K562 (cell line): ENCODE measurements around the gene KAZN. TPM values are rescaled to one million over a fixed set of nuclear protein-coding genes. Genes with fewer than 3 reads are reported as not detected.

Experiments
- ATAC-seq: fragments of 200-7000 bp; cut with Tn5 transposase; 3 replicates; pipeline ENCODE4 v1.9.1; 2020; ENCODE audit warnings: moderate library complexity
- BruUV-seq: library from RNA; stranded (reverse); fragments of 400-500 nt; replicated peaks from 2 replicates; lab custom pipeline; 2021; lab: Mats Ljungman, UMichigan
- CTCF ChIA-PET: fragments of 300-600 bp; formaldehyde crosslinking; extraction: SDS; loops from one replicate; lab custom pipeline; 2021; ENCODE audit warnings: low intra/inter-chr PET ratio; lab: Yijun Ruan, JAX
- POLR2A ChIA-PET: fragments of 300-600, 350-650 bp; sonication (Branson Sonifier 250); formaldehyde crosslinking; extraction: SDS; loops from one replicate; lab custom pipeline; 2021; ENCODE audit warnings: antibody characterized with exemption, inconsistent platforms; lab: Yijun Ruan, JAX
- DNase-seq, 4 experiments: peaks; one replicate each; pipeline versions ENCODE4 v3.0.0 to v3.0.0-alpha.2; 2011 to 2018; ENCODE audit warnings: low spot score in 3 of 4, mixed read lengths in 3 of 4; ENCODE audit errors: extremely low read depth in 1 of 4
- FAIRE-seq: peaks from 2 replicates; lab custom pipeline; 2011; peaks lifted over from hg19 to GRCh38; lab: Jason Lieb, UNC
- H2AFZ ChIP-seq: 2 replicates; pipeline ENCODE4 v1.6.0; 2011; ENCODE audit warnings: low read depth, low read length, control low read depth, inconsistent platforms
- H3K27ac ChIP-seq: fragments of 200-600 bp; 3 replicates; pipeline ENCODE4 v1.8.0; 2011; ENCODE audit warnings: low read depth, mild to moderate bottlenecking, control low read depth, inconsistent platforms, low read length, moderate library complexity, mixed read lengths; ENCODE audit errors: extremely low read depth
- H3K27me3 ChIP-seq, 2 experiments: fragments of 300-600 bp in 1 of 2; 2 replicates in 1 of 2; 3 replicates in 1 of 2; pipeline versions ENCODE4 v1.6.0 to v1.8.0; 2011; ENCODE audit warnings: inconsistent platforms in 2 of 2, low read length in 2 of 2, mild to moderate bottlenecking in 1 of 2, mixed read lengths in 1 of 2, moderate library complexity in 1 of 2; ENCODE audit not compliant: control insufficient read depth in 2 of 2, insufficient read depth in 2 of 2
- H3K36me3 ChIP-seq: fragments of 300-600 bp; 3 replicates; pipeline ENCODE4 v1.8.0; 2011; ENCODE audit warnings: mild to moderate bottlenecking, low read length, inconsistent platforms; ENCODE audit not compliant: control insufficient read depth, insufficient read depth
- H3K4me1 ChIP-seq, 2 experiments: fragments of 200-600 bp in 1 of 2; replicated peaks in 1 of 2; 2 replicates in 1 of 2; 3 replicates in 1 of 2; pipeline versions ENCODE4 v1.5.1 to v1.8.0; 2011; ENCODE audit warnings: inconsistent platforms in 2 of 2, low read length in 2 of 2, mild to moderate bottlenecking in 1 of 2, mixed read lengths in 1 of 2, moderate library complexity in 1 of 2; ENCODE audit not compliant: control insufficient read depth in 2 of 2, insufficient read depth in 2 of 2
- H3K4me2 ChIP-seq: 2 replicates; pipeline ENCODE4 v1.6.1; 2011; ENCODE audit warnings: low read length, control low read depth, inconsistent platforms, mixed read lengths; ENCODE audit not compliant: insufficient read depth
- H3K4me3 ChIP-seq: fragments of 200-600 bp; sonication (generic), shearing (Covaris generic); 2 replicates; pipeline ENCODE4 v1.5.1; 2016; ENCODE audit warnings: control low read depth, inconsistent platforms
- H3K79me2 ChIP-seq: fragments of 200-600 bp; 3 replicates; pipeline ENCODE4 v1.8.0; 2011; ENCODE audit warnings: low read length, inconsistent platforms; ENCODE audit not compliant: control insufficient read depth, insufficient read depth
- H3K9ac ChIP-seq, 2 experiments: 2 replicates each; pipeline versions ENCODE4 v1.6.0 to v1.6.1; 2011; ENCODE audit warnings: low read depth in 2 of 2, low read length in 2 of 2, control low read depth in 1 of 2, inconsistent platforms in 1 of 2, mild to moderate bottlenecking in 1 of 2, mixed read lengths in 1 of 2; ENCODE audit not compliant: insufficient read depth in 1 of 2
- H3K9me1 ChIP-seq: one replicate; pipeline ENCODE4 v1.6.0; 2011; ENCODE audit warnings: inconsistent platforms, mild to moderate bottlenecking, low read length, moderate library complexity; ENCODE audit not compliant: control insufficient read depth, insufficient read depth
- H3K9me3 ChIP-seq: replicated peaks from 2 replicates; pipeline ENCODE4 v1.5.1; 2011; ENCODE audit warnings: low read depth, low read length, inconsistent platforms; ENCODE audit not compliant: control insufficient read depth, insufficient read depth
- H4K20me1 ChIP-seq: replicated peaks from 2 replicates; pipeline ENCODE4 v1.6.1; 2011; ENCODE audit warnings: low read length, inconsistent platforms, mixed read lengths; ENCODE audit not compliant: control insufficient read depth, insufficient read depth
- ATF3 ChIP-seq, 2 experiments: fragments of 450-650 bp in 1 of 2; sonication (generic) in 1 of 2; formaldehyde crosslinking in 1 of 2; IDR thresholded peaks in 1 of 2; conservative IDR thresholded peaks in 1 of 2; 2 replicates each; pipeline versions ENCODE4 v1.6.1 to v1.8.1; 2016 to 2023; ENCODE audit warnings: mild to moderate bottlenecking in 2 of 2, moderate library complexity in 2 of 2, inconsistent platforms in 1 of 2, missing genetic modification reagents in 1 of 2
- HNRNPH1 ChIP-seq: fragments of 200-400 bp; formaldehyde crosslinking; optimal IDR thresholded peaks from 2 replicates; pipeline ENCODE3; 2017; ENCODE audit warnings: low read depth, mild to moderate bottlenecking, low read length, moderate library complexity
- KAT2B ChIP-seq: IDR thresholded peaks from one replicate; pipeline ENCODE4 v1.6.1; 2012; ENCODE audit warnings: low read depth, mild to moderate bottlenecking, control low read depth, inconsistent platforms, low read length, moderate library complexity
- RBM22 ChIP-seq: fragments of 200-400 bp; formaldehyde crosslinking; IDR thresholded peaks from 2 replicates; pipeline ENCODE4 v1.6.1; 2018; ENCODE audit warnings: low read length, low read depth; ENCODE audit not compliant: poor library complexity, severe bottlenecking
- ZBTB34 ChIP-seq: fragments of 250-450 bp; sonication (Bioruptor Pico); IDR thresholded peaks from 2 replicates; pipeline ENCODE4 v1.8.0; 2021; ENCODE audit warnings: mild to moderate bottlenecking, moderate library complexity
- ZNF316 ChIP-seq: fragments of 450-650 bp; IDR thresholded peaks from 2 replicates; pipeline ENCODE4 v1.6.1; 2016
- ZNF512 ChIP-seq: IDR thresholded peaks from 2 replicates; pipeline ENCODE4 v1.6.1; 2016; ENCODE audit warnings: missing genetic modification characterization, missing compliant biosample characterization
- WGBS: fragments of 100-300 bp; shearing (Covaris generic); methylation state at CpG from one replicate; pipeline ENCODE4 v1.1.6; 2016; ENCODE audit warnings: low coverage, mixed read lengths; ENCODE audit not compliant: insufficient coverage; ENCODE audit errors: missing lambda C conversion rate; 5-methylcytosine and 5-hydroxymethylcytosine counted together
- in situ Hi-C: fragments of 300-500 bp; cut with MboI; formaldehyde crosslinking; loops from 4 replicates; pipeline ENCODE4 v1.15.0; 2018; ENCODE audit warnings: inconsistent platforms, mixed read lengths
- intact Hi-C: fragments of 100-400 bp; cut with micrococcal nuclease; formaldehyde crosslinking; loops from 2 replicates; pipeline ENCODE4 v1.14.2; 2022
- polyA plus RNA-seq, 8 experiments: library from polyadenylated mRNA; depleted of rRNA in 4 of 8; stranded (reverse) in 5 of 8; unstranded in 3 of 8; fragments of >200 nt; fragmentation: Nextera tagmentation in 2 of 8; fragmentation: Illumina TruSeq in 1 of 8; extraction: Ambion mirVana in 2 of 8; extraction: Trizol in 1 of 8; gene quantifications; 2 replicates each; pipeline versions ENCODE4 v1.2.1 to v1.2.3, GENCODE V29; 2011 to 2014; ENCODE audit warnings: inconsistent platforms in 1 of 8, missing spikeins in 1 of 8
- total RNA-seq, 7 experiments: library from RNA; depleted of rRNA in 6 of 7; stranded (reverse); fragments of >200 nt in 6 of 7; fragmentation: Illumina TruSeq in 2 of 7; extraction: Trizol in 2 of 7; gene quantifications; 2 replicates each; pipeline versions ENCODE4 v1.2.1 to v1.2.3, GENCODE V29; 2011 to 2021; ENCODE audit warnings: low replicate concordance in 1 of 7

Gene KAZN
- total and polyA plus RNA-seq, 9 of the 15 experiments (the other 6 are each of a cell fraction or from before 2014, with no cell fraction given), result 2.1 to 21.6 (median 5.4) TPM

- H3K36me3 ChIP-seq, result no peaks in the 10 kb centered on the region
- H3K9me1 ChIP-seq, result no peaks in the 10 kb centered on the region
- no peak for TF ChIP-seq ZBTB34 (CRISPR knock-in tag)
- no peak for TF ChIP-seq ATF3 (IDR thresholded peaks at IDR 0.05)
- no peak for TF ChIP-seq ATF3 (CRISPR knock-in tag; conservative IDR thresholded peaks at IDR 0.05)
- TF ChIP-seq KAT2B, result no peak
- no peak for TF ChIP-seq ZNF512 (tag)
- TF ChIP-seq HNRNPH1, result no peak
- TF ChIP-seq RBM22, result no peak
- TF ChIP-seq ZNF316, result no peak
- TF ChIP-seq, all 486 proteins: peak for 0
- ChIA-PET CTCF (no interaction called here), POLR2A (interaction anchor here (0.6 kb wide), 1 partner anchor 267 kb away, joined by 3 read pairs; no protein-coding TSS in a partner anchor)
- Histone ChIP-seq H3K4me3 (no peak overlapping the region), H3K9ac (no peak overlapping the region), H4K20me1 (no peaks in the 10 kb centered on the region), H3K79me2 (no peaks in the 10 kb centered on the region), H3K4me2 (no peak overlapping the region), H3K27ac (no peak overlapping the region), H2AFZ (no peak overlapping the region), H3K9me3 (no peaks in the 10 kb centered on the region), H3K27me3 (peaks cover 35 to 55% of the 10 kb centered on the region in 2 experiments), H3K4me1 (no peaks in the 10 kb centered on the region; a peak in 1 of 5 replicates)
- no peak for DNase-seq
- no peak for ATAC-seq
- intact Hi-C loops, result no loop called here
- no peak for FAIRE-seq
- BruUV-seq, result no TSS peak
- WGBS, result 14% methylated on average over 7 of the region's 7 CpGs
- in situ Hi-C loops, result no loop called here
Measured at GRCh38 chr1:14759843-14760242, 161.4 kb downstream of the KAZN start.
